ENCODE results near the gene STX10. TPM values are rescaled to one million over a fixed set of nuclear protein-coding genes. Genes with fewer than 3 reads are reported as not detected.
"Not testable (repeated sequence)": the region's sequence is repeated elsewhere in the genome, so short reads cannot be mapped to it uniquely, and the experiment has no call there.

Gene STX10
- total and polyA plus RNA-seq, 2 experiments from 2014 or later: 66.5 to 82.2 TPM

DNA sequence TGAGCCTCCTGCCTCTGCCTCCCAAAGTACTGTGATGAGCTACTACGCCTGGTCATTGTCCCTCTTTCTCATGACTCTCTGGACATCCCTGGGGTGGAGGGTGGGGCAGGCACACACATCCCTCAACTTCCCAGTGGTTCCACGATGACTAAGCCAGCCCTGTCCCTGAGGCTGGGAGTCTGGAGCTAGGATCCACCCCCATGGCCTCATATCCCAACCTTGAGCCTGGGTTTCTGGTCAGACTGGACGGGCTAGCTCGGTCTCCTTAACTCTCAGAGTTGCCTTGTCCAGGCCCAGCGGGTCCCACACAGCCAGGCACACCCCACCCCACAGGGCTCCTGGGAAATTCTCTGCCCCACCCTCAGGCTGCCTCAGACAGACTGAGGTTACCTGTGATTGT is 19.6 kb upstream of the STX10 start:
- peaks cover 15% of the 10 kb centered on the region for H3K79me2 ChIP-seq
- no peak overlapping the region for H2AFZ ChIP-seq
- H3K9me3 ChIP-seq (ENCODE audit: low read depth): no peaks in the 10 kb centered on the region
- peak overlapping the region; percentile 100 for H3K27ac ChIP-seq
- no peak overlapping the region for H3K4me2 ChIP-seq
- no peaks in the 10 kb centered on the region for H3K9me2 ChIP-seq (replicated peaks; ENCODE audit: insufficient read depth)
- peak; percentile 70 for DNase-seq (ENCODE audit: low spot score)
- no peaks in the 10 kb centered on the region for H4K20me1 ChIP-seq (ENCODE audit: insufficient read depth, poor library complexity, severe bottlenecking)
- WGBS (ENCODE audit: low lambda C conversion rate, missing lambda C conversion rate): 75% methylated on average over 5 of the region's 5 CpGs
- H3K4me1 ChIP-seq (ENCODE audit: insufficient read depth): peaks cover 49% of the 10 kb centered on the region
- no peaks in the 10 kb centered on the region for H3K36me3 ChIP-seq (replicated peaks; ENCODE audit: insufficient read depth, low read depth)
- H3K4me3 ChIP-seq: no peak overlapping the region
- H3K27me3 ChIP-seq: no peaks in the 10 kb centered on the region
- no peak for TF ChIP-seq EZH2phosphoT487 (IDR thresholded peaks at IDR 0.05; ENCODE audit: low read depth, severe bottlenecking, unreplicated experiment)
- TF ChIP-seq, protein P1, sequence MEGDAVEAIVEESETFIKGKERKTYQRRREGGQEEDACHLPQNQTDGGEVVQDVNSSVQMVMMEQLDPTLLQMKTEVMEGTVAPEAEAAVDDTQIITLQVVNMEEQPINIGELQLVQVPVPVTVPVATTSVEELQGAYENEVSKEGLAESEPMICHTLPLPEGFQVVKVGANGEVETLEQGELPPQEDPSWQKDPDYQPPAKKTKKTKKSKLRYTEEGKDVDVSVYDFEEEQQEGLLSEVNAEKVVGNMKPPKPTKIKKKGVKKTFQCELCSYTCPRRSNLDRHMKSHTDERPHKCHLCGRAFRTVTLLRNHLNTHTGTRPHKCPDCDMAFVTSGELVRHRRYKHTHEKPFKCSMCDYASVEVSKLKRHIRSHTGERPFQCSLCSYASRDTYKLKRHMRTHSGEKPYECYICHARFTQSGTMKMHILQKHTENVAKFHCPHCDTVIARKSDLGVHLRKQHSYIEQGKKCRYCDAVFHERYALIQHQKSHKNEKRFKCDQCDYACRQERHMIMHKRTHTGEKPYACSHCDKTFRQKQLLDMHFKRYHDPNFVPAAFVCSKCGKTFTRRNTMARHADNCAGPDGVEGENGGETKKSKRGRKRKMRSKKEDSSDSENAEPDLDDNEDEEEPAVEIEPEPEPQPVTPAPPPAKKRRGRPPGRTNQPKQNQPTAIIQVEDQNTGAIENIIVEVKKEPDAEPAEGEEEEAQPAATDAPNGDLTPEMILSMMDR (IDR thresholded peaks at IDR 0.05; ENCODE audit: poor library complexity): no peak

DNA sequence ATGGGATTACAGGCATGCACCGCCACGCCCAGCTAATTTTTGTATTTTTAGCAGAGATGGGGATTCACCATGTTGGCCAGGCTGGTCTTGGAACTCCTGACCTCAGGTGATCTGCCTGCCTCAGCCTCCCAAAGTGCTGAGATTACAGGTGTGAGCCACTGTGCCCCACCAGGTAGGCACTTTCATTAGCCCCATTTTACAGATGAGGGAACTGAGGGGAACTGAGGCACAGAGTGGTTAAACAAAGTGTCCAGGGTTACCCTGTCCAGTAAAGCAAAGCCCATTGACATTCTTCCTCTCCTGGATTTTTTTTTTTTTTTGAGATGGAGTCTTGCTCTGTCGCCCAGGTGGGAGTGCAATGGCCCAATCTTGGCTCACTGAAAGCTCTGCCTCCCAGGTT is 16.0 kb upstream of the STX10 start:
- DNase-seq (ENCODE audit: low spot score); H4K20me1 ChIP-seq (ENCODE audit: insufficient read depth, poor library complexity, severe bottlenecking); H3K4me2 ChIP-seq; H2AFZ ChIP-seq; H3K9me3 ChIP-seq (ENCODE audit: low read depth); H3K9me2 ChIP-seq (replicated peaks; ENCODE audit: insufficient read depth); H3K36me3 ChIP-seq (replicated peaks; ENCODE audit: insufficient read depth, low read depth); H3K4me3 ChIP-seq; H3K27me3 ChIP-seq: not testable (repeated sequence)
- 98% methylated on average over 3 of the region's 3 CpGs for WGBS (ENCODE audit: low lambda C conversion rate, missing lambda C conversion rate)
- Histone ChIP-seq H3K27ac (peak overlapping the region; percentile 100), H3K4me1 (ENCODE audit: insufficient read depth) (peaks cover 65% of the 10 kb centered on the region), H3K79me2 (peaks cover 15% of the 10 kb centered on the region)

DNA sequence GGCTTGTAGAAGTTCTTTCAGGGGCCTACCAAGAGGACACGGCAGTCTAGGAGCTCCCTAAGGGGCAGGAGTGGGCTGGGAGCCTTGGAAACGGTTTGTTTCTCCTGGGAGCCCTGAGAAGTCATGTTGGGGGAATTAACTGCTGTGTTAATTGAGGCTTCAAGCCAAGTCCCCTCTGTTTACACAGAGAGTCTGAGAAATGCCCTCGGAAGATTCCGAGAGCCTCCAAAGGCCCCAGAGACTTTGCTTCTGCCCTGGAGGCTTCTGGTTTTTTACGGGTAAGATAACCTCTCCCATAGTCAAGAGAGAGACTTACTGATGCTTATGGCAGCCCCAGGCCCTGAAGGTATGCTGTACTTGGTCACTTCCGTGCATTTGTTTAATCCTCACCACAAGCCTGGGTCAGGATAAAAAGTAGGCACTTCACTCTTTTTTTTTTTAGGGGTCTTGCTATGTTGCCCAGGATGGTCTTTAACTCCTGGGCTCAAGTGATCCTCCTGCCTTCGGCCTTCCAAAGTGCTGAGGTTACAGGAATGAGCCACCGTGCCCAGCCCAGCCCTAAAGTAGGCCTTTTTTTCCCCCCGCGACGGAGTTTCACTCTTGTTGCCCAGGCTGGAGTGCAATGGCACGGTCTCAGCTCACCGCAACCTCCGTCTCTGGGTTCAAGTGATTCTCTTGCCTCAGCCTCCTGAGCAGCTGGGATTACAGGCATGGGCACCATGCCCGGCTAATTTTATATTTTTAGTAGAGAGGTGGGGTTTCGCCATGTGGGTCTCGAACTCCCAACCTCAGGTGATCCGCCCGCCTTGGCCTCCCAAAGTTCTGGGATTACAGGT is 15.2 kb upstream of the STX10 start:
- TF ChIP-seq EZH2 (IDR thresholded peaks at IDR 0.05; ENCODE audit: borderline replicate concordance) (no peak), EZH2phosphoT487 (IDR thresholded peaks at IDR 0.05; ENCODE audit: low read depth, severe bottlenecking, unreplicated experiment) (no peak)
- TF ChIP-seq, protein P1 (IDR thresholded peaks at IDR 0.05; ENCODE audit: poor library complexity): no peak
- Histone ChIP-seq H2AFZ (no peak overlapping the region), H3K36me3 (replicated peaks; ENCODE audit: insufficient read depth, low read depth) (no peaks in the 10 kb centered on the region), H3K9me2 (replicated peaks; ENCODE audit: insufficient read depth) (no peaks in the 10 kb centered on the region), H3K9me3 (ENCODE audit: low read depth) (no peaks in the 10 kb centered on the region), H3K79me2 (peaks cover 12% of the 10 kb centered on the region), H3K27me3 (no peaks in the 10 kb centered on the region), H3K27ac (peak overlapping the region; percentile 100), H3K4me3 (no peak overlapping the region), H3K4me2 (peak overlapping the region; percentile 78), H4K20me1 (ENCODE audit: insufficient read depth, poor library complexity, severe bottlenecking) (no peaks in the 10 kb centered on the region), H3K4me1 (ENCODE audit: insufficient read depth) (peaks cover 65% of the 10 kb centered on the region)
- DNase-seq (ENCODE audit: low spot score): peak; percentile 39
- 70% methylated on average over 19 of the region's 19 CpGs for WGBS (ENCODE audit: low lambda C conversion rate, missing lambda C conversion rate)

DNA sequence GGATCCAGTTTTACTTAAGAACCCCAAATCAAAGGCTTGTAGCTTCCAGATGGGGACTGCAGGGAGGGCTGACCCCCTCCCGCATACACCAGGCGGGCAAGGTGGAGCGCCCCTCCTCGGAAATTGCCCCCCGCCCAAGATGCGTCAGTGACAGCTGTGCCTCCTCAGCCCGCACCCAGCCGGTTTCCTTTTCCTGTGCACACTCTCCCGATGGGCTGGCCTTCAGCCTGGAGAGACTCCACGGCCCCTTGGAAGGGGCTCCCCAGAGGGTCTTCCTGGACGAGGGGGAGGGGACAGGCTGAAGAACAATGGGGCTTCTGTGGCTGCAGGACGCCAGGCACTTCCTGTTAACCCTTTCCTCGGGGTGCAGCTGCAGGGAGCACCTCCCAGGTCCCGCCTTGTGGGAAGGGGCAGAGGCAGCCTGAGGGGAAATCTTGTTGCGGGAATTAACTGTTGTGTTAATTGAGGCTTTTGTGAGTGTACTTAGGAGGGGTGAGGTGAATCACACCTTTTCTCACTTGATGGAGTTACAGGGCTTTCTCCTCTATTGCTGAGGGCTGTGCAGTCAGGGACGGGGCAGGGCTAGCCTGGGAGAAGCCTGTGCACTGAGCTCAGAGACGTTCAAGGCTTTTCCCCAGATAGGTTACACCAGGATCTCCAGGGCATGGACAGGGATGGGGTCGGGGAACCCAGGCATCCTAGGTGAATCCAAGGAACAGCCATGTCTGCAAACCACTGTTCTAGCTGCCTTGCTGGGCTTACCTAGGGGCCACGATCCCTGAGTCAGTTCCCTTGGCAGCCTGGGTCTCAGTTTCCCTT is 14.4 kb upstream of the STX10 start:
- peaks cover 12% of the 10 kb centered on the region for H3K79me2 ChIP-seq
- WGBS (ENCODE audit: low lambda C conversion rate, missing lambda C conversion rate): 12% methylated on average over 16 of the region's 19 CpGs
- H3K36me3 ChIP-seq (replicated peaks; ENCODE audit: insufficient read depth, low read depth): no peaks in the 10 kb centered on the region
- peak overlapping the region; percentile 100 for H3K27ac ChIP-seq
- H4K20me1 ChIP-seq (ENCODE audit: insufficient read depth, poor library complexity, severe bottlenecking): no peaks in the 10 kb centered on the region
- no peaks in the 10 kb centered on the region for H3K9me3 ChIP-seq (ENCODE audit: low read depth)
- no peaks in the 10 kb centered on the region for H3K27me3 ChIP-seq
- peak; percentile 90 for DNase-seq (ENCODE audit: low spot score)
- H2AFZ ChIP-seq: no peak overlapping the region
- TF ChIP-seq, protein P1 (IDR thresholded peaks at IDR 0.05; ENCODE audit: poor library complexity): no peak
- TF ChIP-seq EZH2phosphoT487 (IDR thresholded peaks at IDR 0.05; ENCODE audit: low read depth, severe bottlenecking, unreplicated experiment): no peak
- TF ChIP-seq EZH2 (IDR thresholded peaks at IDR 0.05; ENCODE audit: borderline replicate concordance): no peak
- no peak overlapping the region for H3K4me3 ChIP-seq
- H3K4me1 ChIP-seq (ENCODE audit: insufficient read depth): peaks cover 62% of the 10 kb centered on the region
- no peaks in the 10 kb centered on the region for H3K9me2 ChIP-seq (replicated peaks; ENCODE audit: insufficient read depth)
- H3K4me2 ChIP-seq: peak overlapping the region; percentile 78

All from hepatocyte (in vitro differentiated cells).